H1 (cell line): ENCODE results near the gene TMTC4.

Experiments used
- ATF2 ChIP-seq: IDR thresholded peaks from 2 replicates; pipeline ENCODE4 v1.6.1; 2012; ENCODE audit warnings: low read length, inconsistent platforms
- EZH2 ChIP-seq: fragments of 200-600 bp; sonication (generic); IDR thresholded peaks from 2 replicates; pipeline ENCODE4 v1.7.1; 2012; ENCODE audit warnings: low read depth, mild to moderate bottlenecking, moderate library complexity, low read length, inconsistent platforms; ENCODE audit not compliant: severe bottlenecking
- POLR2A ChIP-seq, 2 experiments: IDR thresholded peaks; 1 replicate in 1 of 2; 2 replicates in 1 of 2; pipeline ENCODE4 v1.6.1; 2011; ENCODE audit warnings: low read depth in 2 of 2, low read length in 2 of 2, mild to moderate bottlenecking in 2 of 2; ENCODE audit errors: control extremely low read depth in 1 of 2
- SP4 ChIP-seq: IDR thresholded peaks from 2 replicates; pipeline ENCODE4 v1.6.1; 2012; ENCODE audit warnings: low read length, inconsistent platforms
- SUZ12 ChIP-seq: fragments of 200-600 bp; sonication (generic); IDR thresholded peaks from 2 replicates; pipeline ENCODE4 v1.6.1; 2012; ENCODE audit warnings: mild to moderate bottlenecking, inconsistent platforms, low read length, moderate library complexity, mixed read lengths

- no peak for TF ChIP-seq EZH2
- no peak for TF ChIP-seq ATF2
- TF ChIP-seq SUZ12 = no peak
- TF ChIP-seq POLR2A (IDR thresholded peaks at IDR 0.05; ENCODE audit: control extremely low read depth in 1 of 2, low read depth in 2 of 2, low read length in 2 of 2) = no peak
- no peak for TF ChIP-seq SP4
Observed at GRCh38 chr13:100674572-100674871, at the start of gene TMTC4.
